Tibial nerve (tissue), 3 donors: ENCODE results near the gene MYMK.

ENCODE experiments used
- POLR2A ChIP-seq, 2 donors: fragments of 450-650 bp; IDR thresholded peaks; one replicate each; pipeline ENCODE4 v1.6.1; 2017; ENCODE audit warnings: antibody characterized with exemption in 2 of 2, mild to moderate bottlenecking in 2 of 2, moderate library complexity in 2 of 2
- TF ChIP-seq, protein P1 (sequence below), 5 experiments: fragments of 200-600 bp in 3 of 5; fragments of 450-650 bp in 2 of 5; sonication (generic) in 3 of 5; IDR thresholded peaks; one replicate each; pipeline ENCODE4 v1.5.1; 2016 to 2019; ENCODE audit warnings: antibody characterized with exemption in 5 of 5, mild to moderate bottlenecking in 3 of 5, moderate library complexity in 2 of 5

DNA sequence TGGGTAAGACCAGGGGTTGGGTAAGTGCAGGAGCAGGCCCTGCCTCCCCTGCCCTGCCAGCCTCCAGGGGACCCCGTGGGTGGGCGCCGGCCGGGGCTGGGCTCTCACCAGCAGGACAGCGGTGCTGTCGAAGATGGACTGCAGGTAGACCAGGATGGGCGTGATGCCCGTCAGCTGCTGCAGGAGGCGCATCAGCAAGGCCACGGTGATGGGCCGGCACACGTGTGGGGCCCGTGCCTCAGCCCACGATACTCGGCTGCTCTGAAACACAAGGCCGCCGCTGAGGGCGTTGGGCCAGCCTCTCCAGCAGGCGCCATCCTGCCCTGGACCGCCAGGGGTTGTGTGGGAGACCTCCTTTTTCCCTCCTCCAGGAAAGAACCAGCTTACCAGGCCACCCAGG, 49.9 kb downstream of the MYMK start:
- TF ChIP-seq POLR2A (IDR thresholded peaks at IDR 0.05): no peak
- TF ChIP-seq, protein P1, sequence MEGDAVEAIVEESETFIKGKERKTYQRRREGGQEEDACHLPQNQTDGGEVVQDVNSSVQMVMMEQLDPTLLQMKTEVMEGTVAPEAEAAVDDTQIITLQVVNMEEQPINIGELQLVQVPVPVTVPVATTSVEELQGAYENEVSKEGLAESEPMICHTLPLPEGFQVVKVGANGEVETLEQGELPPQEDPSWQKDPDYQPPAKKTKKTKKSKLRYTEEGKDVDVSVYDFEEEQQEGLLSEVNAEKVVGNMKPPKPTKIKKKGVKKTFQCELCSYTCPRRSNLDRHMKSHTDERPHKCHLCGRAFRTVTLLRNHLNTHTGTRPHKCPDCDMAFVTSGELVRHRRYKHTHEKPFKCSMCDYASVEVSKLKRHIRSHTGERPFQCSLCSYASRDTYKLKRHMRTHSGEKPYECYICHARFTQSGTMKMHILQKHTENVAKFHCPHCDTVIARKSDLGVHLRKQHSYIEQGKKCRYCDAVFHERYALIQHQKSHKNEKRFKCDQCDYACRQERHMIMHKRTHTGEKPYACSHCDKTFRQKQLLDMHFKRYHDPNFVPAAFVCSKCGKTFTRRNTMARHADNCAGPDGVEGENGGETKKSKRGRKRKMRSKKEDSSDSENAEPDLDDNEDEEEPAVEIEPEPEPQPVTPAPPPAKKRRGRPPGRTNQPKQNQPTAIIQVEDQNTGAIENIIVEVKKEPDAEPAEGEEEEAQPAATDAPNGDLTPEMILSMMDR (IDR thresholded peaks at IDR 0.05): no peak
